Measurements from ENCODE around the gene KIF18A. TPM values are rescaled to one million over a fixed set of nuclear protein-coding genes. Genes with fewer than 3 reads are reported as not detected.

The KIF18A gene
- total and polyA plus RNA-seq, 2 of the 8 experiments (the other 6 are each of a cell fraction or from before 2014, with no cell fraction given), result 4.0 to 23.3 TPM

DNA sequence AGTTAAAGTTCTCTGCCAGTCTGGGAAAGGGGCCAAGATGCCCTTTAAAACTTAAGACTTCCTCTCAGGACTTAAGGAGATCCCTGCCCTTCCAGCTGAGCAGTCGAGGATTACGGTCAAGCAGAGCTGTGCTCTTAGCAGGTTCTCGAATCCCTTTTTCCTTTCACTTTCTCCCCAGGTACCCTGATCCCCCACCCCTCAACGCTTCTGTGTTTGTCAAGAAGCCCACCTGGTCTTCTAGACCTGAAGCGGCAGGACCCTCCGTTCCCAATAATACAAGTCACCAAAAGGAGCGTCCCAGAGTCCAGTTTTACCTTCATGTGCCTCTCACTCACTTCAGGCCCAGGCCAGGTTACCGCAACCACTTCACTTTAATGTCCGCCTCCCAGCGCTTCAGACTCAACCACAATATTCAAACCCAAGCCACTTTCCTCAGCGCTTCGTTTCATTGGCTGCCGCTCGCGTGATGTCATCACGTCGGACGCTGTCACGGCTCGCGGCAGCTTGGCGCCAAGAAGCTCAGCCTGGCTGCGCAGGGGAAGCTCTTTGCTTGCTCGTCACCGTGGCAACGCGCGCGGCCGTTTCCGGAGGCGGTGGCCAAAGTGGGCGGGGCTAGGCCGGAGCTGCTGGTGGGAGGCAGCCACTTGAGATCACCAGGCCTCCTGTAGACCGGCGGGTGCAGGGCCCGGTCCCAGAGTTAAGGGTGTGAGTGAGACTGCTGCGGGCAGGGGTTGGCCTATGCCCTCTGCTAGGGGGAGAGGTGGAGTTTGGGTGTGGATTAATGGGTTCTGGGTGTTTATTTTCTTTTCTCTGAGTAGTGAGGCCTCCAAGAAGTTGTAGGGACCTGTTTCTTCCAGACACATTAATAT is at the start of gene KIF18A, which contains the start of gene METTL15 (continued):
- TF ChIP-seq CTBP2 (IDR thresholded peaks at IDR 0.05; ENCODE audit: borderline replicate concordance, insufficient read depth, insufficient read length, low read length) (no peak), HDAC2 (IDR thresholded peaks at IDR 0.05; ENCODE audit: borderline replicate concordance in 1 of 2, low read depth in 2 of 2, low read length in 2 of 2) (no peak), BRCA1 (IDR thresholded peaks at IDR 0.05; ENCODE audit: low read depth, low read length) (no peak), CHD2 (IDR thresholded peaks at IDR 0.05; ENCODE audit: low read length) (peak; percentile 29; the same call in 1 of the 2 replicates), BCL11A (IDR thresholded peaks at IDR 0.05; ENCODE audit: low read depth in 2 of 2, low read length in 2 of 2) (no peak), KDM1A (IDR thresholded peaks at IDR 0.05; ENCODE audit: borderline replicate concordance, low read length) (no peak), ASH2L (IDR thresholded peaks at IDR 0.05; ENCODE audit: low read length) (peak; percentile 94), TCF12 (IDR thresholded peaks at IDR 0.05; ENCODE audit: low read depth, low read length) (no peak), ZNF274 (IDR thresholded peaks at IDR 0.05; ENCODE audit: borderline replicate concordance, extremely low read depth, low read length) (no peak), RFX5 (IDR thresholded peaks at IDR 0.05; ENCODE audit: borderline replicate concordance, low read depth, low read length) (no peak), TAF7 (optimal IDR thresholded peaks at IDR 0.05; ENCODE audit: borderline replicate concordance, low read depth, low read length) (peak; percentile 17), CHD1 (IDR thresholded peaks at IDR 0.05; ENCODE audit: low read depth, low read length) (no peak), EZH2 (IDR thresholded peaks at IDR 0.05; ENCODE audit: low read depth, low read length, severe bottlenecking) (no peak), KDM5A (IDR thresholded peaks at IDR 0.05; ENCODE audit: low read length) (no peak), SIN3A (conservative IDR thresholded peaks at IDR 0.05 in 1 of 2, IDR thresholded peaks at IDR 0.05 in 1 of 2; ENCODE audit: low read depth in 1 of 2, low read length in 2 of 2) (peak; percentile 50 to 89; a peak in 3 of 4 replicates), SUZ12 (IDR thresholded peaks at IDR 0.05; ENCODE audit: low read length) (no peak), CBX5 (IDR thresholded peaks at IDR 0.05; ENCODE audit: low read depth, low read length) (no peak), TEAD4 (IDR thresholded peaks at IDR 0.05; ENCODE audit: low read depth, low read length) (no peak), EGR1 (IDR thresholded peaks at IDR 0.05; ENCODE audit: borderline replicate concordance, low read depth, low read length) (no peak), NRF1 (IDR thresholded peaks at IDR 0.05; ENCODE audit: low read depth, low read length) (peak; percentile 56), YY1 (IDR thresholded peaks at IDR 0.05; ENCODE audit: low read depth, low read length) (no peak), CREB1 (IDR thresholded peaks at IDR 0.05) (peak; percentile 95), BACH1 (IDR thresholded peaks at IDR 0.05; ENCODE audit: low read length) (no peak)
- TF ChIP-seq, protein P1, sequence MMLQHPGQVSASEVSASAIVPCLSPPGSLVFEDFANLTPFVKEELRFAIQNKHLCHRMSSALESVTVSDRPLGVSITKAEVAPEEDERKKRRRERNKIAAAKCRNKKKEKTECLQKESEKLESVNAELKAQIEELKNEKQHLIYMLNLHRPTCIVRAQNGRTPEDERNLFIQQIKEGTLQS (IDR thresholded peaks at IDR 0.05; ENCODE audit: insufficient read depth, low read depth, low read length), result no peak
